Activated CD4-positive, alpha-beta memory T cell treated with anti-CD3 and anti-CD28 coated beads, Interleukin-2, amount 10 ng/mL, durations not matched to agents 7 days and 5 days (primary cell): Measurements from ENCODE around the gene HERC3. TPM values are rescaled to one million over a fixed set of nuclear protein-coding genes. Genes with fewer than 3 reads are reported as not detected.

ENCODE experiments used
- CTCF ChIA-PET: fragments of 350-600 bp; sonication (Branson Sonifier 250); formaldehyde crosslinking; loops from one replicate; lab custom pipeline; 2021; ENCODE audit warnings: antibody characterized with exemption, inconsistent platforms; lab: Charles Lee
- POLR2A ChIA-PET: fragments of 350-600 bp; sonication (Branson Sonifier 250); formaldehyde crosslinking; loops from one replicate; lab custom pipeline; 2021; ENCODE audit warnings: antibody characterized with exemption; lab: Charles Lee
- DNase-seq: peaks from one replicate; pipeline ENCODE4 v3.0.0-alpha.2; 2020
- H3K27ac Mint-ChIP-seq: one replicate; pipeline ENCODE4 v1.8.0; 2021; ENCODE audit warnings: mild to moderate bottlenecking, mixed read lengths
- H3K27me3 Mint-ChIP-seq: one replicate; pipeline ENCODE4 v1.8.0; 2021; ENCODE audit warnings: mixed read lengths
- H3K36me3 Mint-ChIP-seq: one replicate; pipeline ENCODE4 v1.8.0; 2021; ENCODE audit warnings: low read depth, mixed read lengths
- H3K4me1 Mint-ChIP-seq: one replicate; pipeline ENCODE4 v1.8.0; 2021; ENCODE audit warnings: mixed read lengths
- H3K4me3 Mint-ChIP-seq: one replicate; pipeline ENCODE4 v1.8.0; 2021; ENCODE audit warnings: mild to moderate bottlenecking, mixed read lengths
- H3K9me3 Mint-ChIP-seq: one replicate; pipeline ENCODE4 v1.8.0; 2021; ENCODE audit warnings: mixed read lengths
- total RNA-seq, 2 experiments: library from RNA; stranded (reverse); gene quantifications; one replicate each; pipeline ENCODE4 v1.2.3, GENCODE V29; 2021

HERC3 gene
- total RNA-seq, 2 experiments from 2014 or later = 36.9 to 41.9 TPM

DNA sequence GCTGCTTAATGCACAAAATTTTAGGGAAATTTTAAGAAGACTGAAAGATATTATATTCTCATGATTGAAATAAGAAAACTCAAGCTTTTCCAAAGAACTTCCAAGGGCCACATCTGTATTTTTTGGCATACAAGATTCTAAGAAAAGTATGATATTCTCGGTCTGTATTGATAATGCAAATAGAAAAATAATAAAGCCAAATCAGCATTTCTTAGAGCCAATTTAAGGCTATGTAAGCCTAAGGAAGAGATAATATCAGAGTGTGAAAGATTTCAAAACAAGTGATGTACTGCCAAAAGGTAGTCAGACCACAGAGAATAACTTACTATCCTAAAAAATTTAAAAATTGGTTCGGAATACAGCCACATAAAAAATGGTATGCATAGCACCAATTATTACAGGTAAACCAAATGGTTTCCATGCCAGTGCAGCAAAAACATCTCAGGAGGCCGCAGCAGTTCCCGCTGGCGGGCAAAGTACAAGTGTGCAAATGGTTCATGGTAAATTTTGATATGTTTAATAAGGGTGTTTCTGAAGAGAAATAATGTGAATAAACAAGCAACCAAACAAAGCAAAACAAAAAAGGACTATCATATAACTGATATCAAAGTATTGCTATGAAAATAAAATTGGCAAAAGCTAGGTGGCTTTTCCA lies 140.6 kb downstream of the HERC3 start:
- no peak for DNase-seq
- Mint-ChIP-seq H3K36me3 (peaks cover 13% of the 10 kb centered on the region), H3K4me1 (peaks cover 2% of the 10 kb centered on the region)

DNA sequence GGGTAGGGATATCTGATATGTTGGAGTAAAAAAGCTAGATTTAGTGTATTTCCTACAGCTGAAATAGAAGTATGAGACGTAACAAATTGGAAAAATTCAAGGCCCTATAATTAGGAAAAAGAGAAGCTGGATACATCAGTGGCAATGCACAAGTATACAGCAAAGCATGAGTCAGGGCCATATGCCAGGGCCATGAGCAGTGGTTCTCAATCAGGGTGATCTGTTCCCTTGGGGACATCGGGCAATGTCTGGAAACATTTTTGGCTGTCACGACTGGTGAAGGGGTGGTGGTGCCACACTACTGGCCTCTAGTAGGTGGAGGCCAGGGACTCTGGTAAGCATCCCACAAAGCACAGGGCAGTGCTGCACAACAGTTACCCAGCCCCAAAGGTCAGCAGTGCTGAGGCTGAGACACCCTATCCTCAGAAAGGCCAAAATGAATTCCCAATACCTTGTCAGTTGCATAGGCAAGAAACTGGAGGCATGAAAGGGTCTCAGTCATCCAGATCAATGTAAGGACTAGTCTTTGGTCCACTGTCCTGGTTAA lies 142.2 kb downstream of the HERC3 start:
- Mint-ChIP-seq H3K9me3 (no peaks in the 10 kb centered on the region), H3K27ac (no peak overlapping the region), H3K4me3 (no peak overlapping the region), H3K4me1 (peaks cover 2% of the 10 kb centered on the region), H3K27me3 (no peaks in the 10 kb centered on the region), H3K36me3 (peaks cover 14% of the 10 kb centered on the region)
- DNase-seq = no peak
- POLR2A ChIA-PET = no interaction called here
- CTCF ChIA-PET = interaction anchor here (2.0 kb wide), 1 partner anchor 195 kb away, joined by 6 read pairs; no protein-coding TSS in a partner anchor

More for the DNA sequence above, 140.6 kb downstream of the HERC3 start:
- POLR2A ChIA-PET = interaction anchor here (0.6 kb wide), 1 partner anchor 29 kb away, joined by 3 read pairs; no protein-coding TSS in a partner anchor
- H3K27me3 Mint-ChIP-seq = no peaks in the 10 kb centered on the region
- no peak overlapping the region for H3K4me3 Mint-ChIP-seq
- H3K9me3 Mint-ChIP-seq = no peaks in the 10 kb centered on the region
- CTCF ChIA-PET = no interaction called here
- no peak overlapping the region for H3K27ac Mint-ChIP-seq

DNA sequence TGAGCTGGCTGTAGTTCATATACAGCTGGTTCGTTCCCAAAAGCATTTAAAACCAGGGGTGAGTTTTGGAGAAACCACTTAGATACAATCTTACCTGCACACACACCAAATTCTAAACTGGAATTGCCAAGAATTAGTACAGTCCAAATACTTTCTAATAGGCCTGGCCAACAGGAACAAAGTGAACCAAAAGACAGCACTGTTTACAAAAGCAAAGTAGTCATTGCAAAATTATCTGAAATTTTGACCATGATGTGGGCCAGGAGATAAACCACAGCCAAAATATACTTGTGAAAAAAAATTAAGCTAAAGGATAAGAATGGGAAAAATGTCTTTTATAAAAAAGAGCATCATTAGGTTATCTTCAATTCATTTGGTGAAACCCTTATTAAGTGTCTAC lies 143.3 kb downstream of the HERC3 start:
- Mint-ChIP-seq H3K36me3 (peaks cover 15% of the 10 kb centered on the region), H3K9me3 (no peaks in the 10 kb centered on the region), H3K4me3 (no peak overlapping the region), H3K4me1 (peaks cover 2% of the 10 kb centered on the region), H3K27me3 (no peaks in the 10 kb centered on the region), H3K27ac (no peak overlapping the region)
- ChIA-PET CTCF (interaction anchor here (2.0 kb wide), 1 partner anchor 196 kb away, joined by 6 read pairs; no protein-coding TSS in a partner anchor), POLR2A (no interaction called here)
- DNase-seq = no peak

DNA sequence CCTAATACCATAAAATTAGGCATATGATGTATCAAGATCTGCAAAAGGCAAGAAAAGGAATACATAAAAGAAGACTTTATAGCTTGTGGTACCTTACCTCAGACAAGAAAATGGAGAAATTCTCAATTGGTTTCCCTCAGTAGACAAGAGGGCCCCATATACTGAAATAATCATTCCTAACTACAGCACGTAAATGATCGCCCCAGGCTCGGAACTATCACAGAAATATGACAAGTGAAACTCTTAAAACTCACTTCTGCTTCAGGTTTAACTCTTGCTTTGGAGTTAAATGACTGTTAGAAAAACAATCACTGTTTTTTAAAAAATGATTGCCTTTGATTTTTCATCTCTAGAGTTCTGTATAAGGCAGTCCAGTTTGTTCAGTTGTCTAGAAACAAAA lies 144.0 kb downstream of the HERC3 start:
- Mint-ChIP-seq H3K4me3 (no peak overlapping the region), H3K9me3 (no peaks in the 10 kb centered on the region), H3K36me3 (peaks cover 9% of the 10 kb centered on the region), H3K27ac (no peak overlapping the region), H3K27me3 (no peaks in the 10 kb centered on the region), H3K4me1 (peaks cover 2% of the 10 kb centered on the region)
- no peak for DNase-seq
- ChIA-PET CTCF (interaction anchor here (2.0 kb wide), 1 partner anchor 197 kb away, joined by 6 read pairs; no protein-coding TSS in a partner anchor), POLR2A (interaction anchor here (1.3 kb wide), 1 partner anchor 40 kb away, joined by 3 read pairs; no protein-coding TSS in a partner anchor)

DNA sequence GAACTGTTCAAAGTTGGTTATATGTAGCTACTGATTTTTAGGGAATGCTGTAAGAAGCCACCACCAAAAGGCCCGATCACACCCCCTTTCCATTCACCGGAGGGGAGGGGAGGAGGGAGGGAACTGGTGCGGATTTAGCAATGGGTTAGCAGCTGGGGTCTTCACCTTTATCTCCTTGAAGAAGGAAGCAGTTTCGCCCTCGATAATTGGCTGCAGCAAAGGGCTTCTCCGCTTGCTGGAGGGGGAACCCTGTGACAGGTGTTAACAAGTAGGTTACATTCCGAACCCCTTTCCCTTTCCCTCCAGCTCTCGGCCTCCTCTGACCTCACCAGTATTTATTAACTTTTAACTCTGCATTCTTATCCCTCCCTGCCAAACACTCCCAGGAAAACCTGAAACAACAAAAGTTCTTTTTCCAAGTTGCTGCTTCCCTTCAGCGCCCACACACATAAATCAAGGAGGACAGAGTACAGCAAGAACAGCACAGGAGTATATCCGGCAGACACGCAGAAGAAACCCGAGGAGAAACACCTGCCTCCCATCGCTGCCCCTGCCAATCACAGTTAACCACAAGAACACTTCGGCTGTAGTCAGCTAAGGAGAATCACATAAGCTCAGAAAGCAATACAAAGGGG lies 145.1 kb downstream of the HERC3 start:
- Mint-ChIP-seq H3K9me3 (no peaks in the 10 kb centered on the region), H3K27me3 (no peaks in the 10 kb centered on the region), H3K4me3 (no peak overlapping the region), H3K27ac (no peak overlapping the region), H3K4me1 (peaks cover 2% of the 10 kb centered on the region), H3K36me3 (peaks cover 8% of the 10 kb centered on the region)
- CTCF ChIA-PET = no interaction called here
- POLR2A ChIA-PET = interaction anchor here (1.3 kb wide), 1 partner anchor 42 kb away, joined by 3 read pairs; no protein-coding TSS in a partner anchor
- DNase-seq = no peak

GRCh38 chr4:88738180-88738579 lies 145.9 kb downstream of the HERC3 start:
- peaks cover 8% of the 10 kb centered on the region for H3K36me3 Mint-ChIP-seq
- no peak overlapping the region for H3K27ac Mint-ChIP-seq
- no peak overlapping the region for H3K4me3 Mint-ChIP-seq
- no peaks in the 10 kb centered on the region for H3K27me3 Mint-ChIP-seq
- no peaks in the 10 kb centered on the region for H3K9me3 Mint-ChIP-seq
- DNase-seq = no peak
- peaks cover 2% of the 10 kb centered on the region for H3K4me1 Mint-ChIP-seq
- CTCF ChIA-PET = no interaction called here
- POLR2A ChIA-PET = no interaction called here

GRCh38 chr4:88742561-88742960 lies 150.3 kb downstream of the HERC3 start:
- CTCF ChIA-PET = no interaction called here
- H3K27me3 Mint-ChIP-seq = no peaks in the 10 kb centered on the region
- H3K27ac Mint-ChIP-seq = no peak overlapping the region
- H3K4me3 Mint-ChIP-seq = no peak overlapping the region
- peaks cover 11% of the 10 kb centered on the region for H3K36me3 Mint-ChIP-seq
- POLR2A ChIA-PET = no interaction called here
- no peaks in the 10 kb centered on the region for H3K4me1 Mint-ChIP-seq
- no peak for DNase-seq
- no peaks in the 10 kb centered on the region for H3K9me3 Mint-ChIP-seq

DNA sequence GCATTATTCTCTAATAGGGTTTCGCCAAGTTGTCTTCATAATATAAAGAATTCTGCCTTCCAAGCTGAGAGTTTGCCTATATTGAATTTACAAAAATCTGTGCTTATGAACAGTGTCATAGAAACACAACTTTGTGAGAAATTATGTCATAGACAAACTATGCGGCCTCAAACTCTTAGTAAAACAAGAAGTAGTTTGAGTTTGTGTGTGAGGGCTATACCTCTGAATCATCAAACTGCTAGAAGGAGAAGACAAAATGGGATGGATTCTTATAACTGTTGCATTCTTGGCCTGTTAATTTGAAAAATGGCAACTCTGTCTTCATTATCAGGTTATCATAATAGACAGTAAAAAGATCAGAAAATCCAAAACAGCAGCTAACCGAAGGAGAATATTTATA lies 151.4 kb downstream of the HERC3 start:
- Mint-ChIP-seq H3K9me3 (no peaks in the 10 kb centered on the region), H3K36me3 (peaks cover 13% of the 10 kb centered on the region), H3K27ac (no peak overlapping the region), H3K4me3 (no peak overlapping the region), H3K27me3 (no peaks in the 10 kb centered on the region), H3K4me1 (no peaks in the 10 kb centered on the region)
- ChIA-PET CTCF (no interaction called here), POLR2A (no interaction called here)
- DNase-seq = no peak

DNA sequence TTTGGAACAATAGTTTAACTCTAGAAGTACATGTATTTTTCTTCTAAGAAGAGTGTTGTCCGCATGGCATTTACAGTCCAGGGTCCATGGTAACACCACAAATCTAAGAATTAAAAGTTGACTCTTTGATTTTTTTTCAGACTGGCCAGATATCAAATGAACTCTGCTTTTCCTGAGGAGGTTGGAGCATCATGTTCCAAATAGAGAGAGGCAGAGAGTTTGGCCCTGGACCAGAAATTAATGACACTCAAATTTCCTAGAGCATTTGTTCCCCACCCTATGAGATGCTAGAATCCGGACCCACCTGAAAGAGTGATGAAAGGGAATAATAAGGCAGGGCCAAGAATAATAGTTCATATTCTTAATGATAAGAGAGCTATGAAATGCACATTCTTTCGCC lies 152.3 kb downstream of the HERC3 start:
- Mint-ChIP-seq H3K4me3 (no peak overlapping the region), H3K36me3 (peaks cover 17% of the 10 kb centered on the region), H3K27ac (no peak overlapping the region), H3K9me3 (no peaks in the 10 kb centered on the region), H3K4me1 (no peaks in the 10 kb centered on the region), H3K27me3 (no peaks in the 10 kb centered on the region)
- no peak for DNase-seq
- POLR2A ChIA-PET = no interaction called here
- CTCF ChIA-PET = no interaction called here

DNA sequence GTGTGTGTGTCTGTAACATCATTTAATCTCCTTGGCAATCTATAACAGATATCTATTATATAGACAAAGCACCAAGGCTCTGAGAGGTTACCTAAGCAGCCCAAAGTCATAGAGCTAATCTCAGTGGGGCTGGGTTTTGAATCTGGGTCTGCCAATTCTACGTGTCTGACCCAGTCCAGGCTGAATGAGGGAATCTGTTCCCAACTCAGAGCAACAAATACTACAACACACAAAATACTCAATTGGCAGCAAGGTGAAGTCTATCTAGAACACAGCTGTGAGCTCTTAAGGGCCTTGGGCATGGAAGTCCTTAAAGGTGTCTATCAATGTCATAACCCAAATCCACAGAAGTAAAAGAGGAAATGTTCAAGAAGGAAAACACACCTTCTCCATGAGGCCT lies 152.9 kb downstream of the HERC3 start:
- Mint-ChIP-seq H3K4me1 (no peaks in the 10 kb centered on the region), H3K27ac (no peak overlapping the region), H3K27me3 (no peaks in the 10 kb centered on the region), H3K36me3 (peaks cover 16% of the 10 kb centered on the region), H3K9me3 (no peaks in the 10 kb centered on the region), H3K4me3 (no peak overlapping the region)
- ChIA-PET CTCF (no interaction called here), POLR2A (no interaction called here)
- no peak for DNase-seq

GRCh38 chr4:88745581-88746163 lies 153.4 kb downstream of the HERC3 start:
- ChIA-PET CTCF (no interaction called here), POLR2A (no interaction called here)
- Mint-ChIP-seq H3K9me3 (no peaks in the 10 kb centered on the region), H3K27ac (no peak overlapping the region), H3K27me3 (no peaks in the 10 kb centered on the region), H3K4me1 (no peaks in the 10 kb centered on the region), H3K4me3 (no peak overlapping the region), H3K36me3 (peaks cover 16% of the 10 kb centered on the region)
- no peak for DNase-seq

DNA sequence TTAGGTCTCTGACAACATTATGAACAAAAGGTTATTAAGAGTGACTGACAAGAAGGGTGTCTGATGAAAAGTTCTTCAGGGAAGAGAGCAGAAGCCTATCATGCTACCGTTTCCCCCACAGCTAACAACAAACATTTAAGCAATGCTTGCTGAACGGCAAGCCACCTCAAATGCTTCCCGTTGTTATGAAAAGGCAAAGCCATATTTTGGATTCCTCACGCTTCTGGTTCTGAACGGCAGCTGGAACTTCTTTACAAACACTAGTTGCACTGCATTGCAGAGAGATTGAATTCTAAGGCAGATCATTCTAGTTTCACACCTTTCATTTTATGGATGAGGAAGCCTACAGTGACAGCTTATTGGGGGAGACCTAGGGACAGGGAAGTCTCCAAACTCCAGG lies 153.9 kb downstream of the HERC3 start:
- Mint-ChIP-seq H3K4me3 (no peak overlapping the region), H3K27me3 (no peaks in the 10 kb centered on the region), H3K9me3 (no peaks in the 10 kb centered on the region), H3K27ac (no peak overlapping the region), H3K4me1 (no peaks in the 10 kb centered on the region), H3K36me3 (peaks cover 16% of the 10 kb centered on the region)
- POLR2A ChIA-PET = interaction anchor here (1.3 kb wide), 1 partner anchor 11 kb away, joined by 3 read pairs; no protein-coding TSS in a partner anchor
- no peak for DNase-seq
- CTCF ChIA-PET = no interaction called here

- Mint-ChIP-seq H3K27me3 (no peaks in the 10 kb centered on the region), H3K4me3 (no peak overlapping the region), H3K4me1 (peaks cover 1% of the 10 kb centered on the region), H3K9me3 (no peaks in the 10 kb centered on the region), H3K27ac (no peak overlapping the region), H3K36me3 (peaks cover 16% of the 10 kb centered on the region)
- POLR2A ChIA-PET = interaction anchor here (1.3 kb wide), 1 partner anchor 10 kb away, joined by 3 read pairs; no protein-coding TSS in a partner anchor
- CTCF ChIA-PET = no interaction called here
- no peak for DNase-seq
Observed at GRCh38 chr4:88747351-88747750, 155.1 kb downstream of the HERC3 start.
